Erythroblast (primary cell): Measurements from ENCODE around the gene ITGB2.

Experiments used
- GATA1 ChIP-seq: IDR thresholded peaks from 2 replicates; pipeline ENCODE4 v1.6.1; 2011; ENCODE audit warnings: low read depth, mild to moderate bottlenecking, control low read depth, low read length, moderate library complexity
- POLR2A ChIP-seq: IDR thresholded peaks from 2 replicates; pipeline ENCODE4 v1.6.1; 2011; ENCODE audit warnings: mild to moderate bottlenecking, low read length

- no peak for TF ChIP-seq POLR2A
- no peak for TF ChIP-seq GATA1
Observed at GRCh38 chr21:44940116-44940631, 19.5 kb upstream of the ITGB2 start.
